Endothelial cell of umbilical vein (primary cell): Measurements from ENCODE around the gene GAGE12C.
"Not testable (repeated sequence)": the region's sequence is repeated elsewhere in the genome, so short reads cannot be mapped to it uniquely, and the experiment has no call there.

Source experiments
- CTCF ChIP-seq, 2 donors: IDR thresholded peaks; 1 replicate in 1 of 2; 2 replicates in 1 of 2; pipeline ENCODE4 v1.5.1; 2011; ENCODE audit warnings: low read length in 2 of 2, mild to moderate bottlenecking in 2 of 2, moderate library complexity in 2 of 2, control low read depth in 1 of 2, inconsistent platforms in 1 of 2, low read depth in 1 of 2; ENCODE audit not compliant: insufficient read depth in 1 of 2; ENCODE audit errors: extremely low read depth in 1 of 2
- EZH2 ChIP-seq: IDR thresholded peaks from 2 replicates; pipeline ENCODE4 v1.6.1; 2012; ENCODE audit warnings: borderline replicate concordance, low read depth, mild to moderate bottlenecking, moderate library complexity, low read length, inconsistent platforms; ENCODE audit not compliant: severe bottlenecking
- FOS ChIP-seq: IDR thresholded peaks from 2 replicates; pipeline ENCODE4 v1.6.1; 2011; ENCODE audit warnings: mild to moderate bottlenecking, low read length, moderate library complexity, borderline replicate concordance; ENCODE audit not compliant: insufficient read depth
- GATA2 ChIP-seq: IDR thresholded peaks from 2 replicates; pipeline ENCODE4 v1.7.0; 2011; ENCODE audit warnings: low read depth, mild to moderate bottlenecking, moderate library complexity, mixed read lengths, low read length; ENCODE audit not compliant: insufficient read length, insufficient read depth
- JUN ChIP-seq: IDR thresholded peaks from 2 replicates; pipeline ENCODE4 v1.6.1; 2011; ENCODE audit warnings: borderline replicate concordance, low read depth; ENCODE audit not compliant: insufficient read length, insufficient read depth
- MYC ChIP-seq: IDR thresholded peaks from one replicate; pipeline ENCODE4 v1.6.1; 2011; ENCODE audit warnings: mild to moderate bottlenecking, low read depth, low read length
- POLR2A ChIP-seq: IDR thresholded peaks from 2 replicates; pipeline ENCODE4 v1.6.1; 2012; ENCODE audit warnings: low read depth, mild to moderate bottlenecking, control low read depth, low read length
- POLR2AphosphoS5 ChIP-seq: IDR thresholded peaks from 2 replicates; pipeline ENCODE4 v1.6.1; 2012; ENCODE audit warnings: low read depth, mild to moderate bottlenecking, control low read depth, low read length, moderate library complexity; ENCODE audit not compliant: insufficient read depth
- TF ChIP-seq, protein P1 (sequence below): IDR thresholded peaks from 2 replicates; pipeline ENCODE4 v1.6.1; 2011; ENCODE audit not compliant: insufficient read depth, insufficient read length

GRCh38 chrX:49541433-49541832 is 9.5 kb downstream of the GAGE12C start, which contains the start of gene GAGE12D:
- not testable (repeated sequence) for TF ChIP-seq CTCF (IDR thresholded peaks at IDR 0.05; ENCODE audit: extremely low read depth in 1 of 2, insufficient read depth in 1 of 2, low read depth in 1 of 2, low read length in 2 of 2); JUN; POLR2A; GATA2; POLR2AphosphoS5; EZH2; MYC; FOS
- TF ChIP-seq, protein P1, sequence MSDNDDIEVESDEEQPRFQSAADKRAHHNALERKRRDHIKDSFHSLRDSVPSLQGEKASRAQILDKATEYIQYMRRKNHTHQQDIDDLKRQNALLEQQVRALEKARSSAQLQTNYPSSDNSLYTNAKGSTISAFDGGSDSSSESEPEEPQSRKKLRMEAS: not testable (repeated sequence)
